GM18519 (cell line): ENCODE measurements around the gene RAPGEF4.
"Not testable (repeated sequence)": the region's sequence is repeated elsewhere in the genome, so short reads cannot be mapped to it uniquely, and the experiment has no call there.

Experiments used
- ATAC-seq: cut with Tn5 transposase; IDR thresholded peaks from one replicate; pipeline ENCODE4 v1.9.1; 2021; ENCODE audit warnings: mild to moderate bottlenecking, moderate library complexity; ENCODE audit not compliant: unreplicated experiment, low FRiP score

Gene RAPGEF4

DNA sequence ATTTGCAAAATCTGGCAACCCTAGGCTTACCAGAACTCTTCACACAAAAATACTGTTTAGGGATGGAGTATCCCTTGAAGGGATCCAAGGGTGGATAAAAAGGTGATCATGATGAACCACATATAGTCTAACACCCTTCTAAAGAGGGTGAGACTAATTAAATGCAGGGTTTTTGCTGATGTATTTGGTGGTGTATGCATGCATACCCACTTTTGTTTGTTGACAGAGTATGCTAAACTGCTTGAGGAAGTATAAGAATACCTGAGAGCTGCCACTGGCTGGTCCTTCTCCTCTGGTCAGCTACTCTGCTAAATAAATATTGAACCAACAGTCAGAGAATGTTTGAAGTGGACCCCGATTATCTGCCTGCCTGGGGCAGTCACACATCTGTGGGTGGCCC lies 34.2 kb downstream of the RAPGEF4 start:
- ATAC-seq, result no peak

DNA sequence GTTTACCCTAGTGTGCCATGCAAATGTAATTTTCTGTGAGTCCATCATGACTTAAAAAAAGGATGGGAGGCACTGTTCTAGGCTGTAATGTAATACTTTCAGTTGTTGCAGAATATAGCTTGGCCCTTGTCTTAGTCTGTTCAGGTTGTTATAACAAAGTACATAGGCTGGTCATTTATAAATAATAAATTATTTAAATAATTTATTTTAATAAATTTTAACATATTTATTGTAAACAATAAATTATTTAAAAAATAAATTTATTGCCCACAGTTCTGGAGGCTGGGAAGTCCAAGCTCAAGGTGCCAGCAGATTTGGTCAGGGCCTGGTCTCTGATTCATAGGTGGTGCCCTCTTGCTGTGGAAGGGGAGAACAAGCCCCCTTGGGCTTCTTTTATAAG lies 35.2 kb downstream of the RAPGEF4 start:
- ATAC-seq, result no peak

DNA sequence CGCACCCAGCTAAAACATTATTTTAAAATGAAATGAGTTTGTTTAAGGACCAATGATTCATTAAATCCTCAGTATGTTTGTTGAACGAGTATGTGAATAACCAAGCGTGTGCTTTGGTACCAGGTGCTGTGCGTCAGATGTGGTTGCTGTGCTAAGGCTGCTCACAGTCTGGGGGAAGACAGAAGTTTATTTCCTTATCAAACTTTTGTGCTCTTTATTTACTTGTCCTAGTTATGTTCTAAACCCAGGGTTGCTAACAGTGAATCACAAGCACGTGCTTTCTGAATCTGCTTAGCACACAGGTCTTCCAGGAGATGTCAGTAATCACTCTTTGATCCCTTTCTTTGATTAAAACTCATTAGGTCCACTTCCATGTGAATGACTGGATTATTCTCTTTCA lies 37.0 kb downstream of the RAPGEF4 start:
- ATAC-seq, result no peak

DNA sequence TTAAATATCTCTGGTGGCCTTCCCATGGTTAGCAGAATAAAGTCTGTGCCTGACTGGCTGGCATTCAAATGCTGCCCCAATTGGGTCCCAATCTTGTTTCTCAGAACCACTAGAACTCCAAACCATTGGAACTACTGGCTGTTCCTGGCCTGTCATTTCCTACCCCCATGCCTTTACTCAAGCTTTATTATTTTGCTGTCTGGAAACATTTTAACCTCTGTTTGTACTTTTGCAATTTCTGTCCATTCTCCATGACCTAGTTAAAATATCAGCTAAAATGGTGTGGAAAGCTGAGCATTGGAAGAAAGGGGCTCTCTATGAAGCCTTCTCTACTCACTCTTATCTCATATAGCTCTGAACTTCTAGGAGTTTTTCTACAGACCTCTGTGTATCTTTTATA lies 38.7 kb downstream of the RAPGEF4 start:
- no peak for ATAC-seq

GRCh38 chr2:172775319-172775718 lies 39.7 kb downstream of the RAPGEF4 start:
- no peak for ATAC-seq

DNA sequence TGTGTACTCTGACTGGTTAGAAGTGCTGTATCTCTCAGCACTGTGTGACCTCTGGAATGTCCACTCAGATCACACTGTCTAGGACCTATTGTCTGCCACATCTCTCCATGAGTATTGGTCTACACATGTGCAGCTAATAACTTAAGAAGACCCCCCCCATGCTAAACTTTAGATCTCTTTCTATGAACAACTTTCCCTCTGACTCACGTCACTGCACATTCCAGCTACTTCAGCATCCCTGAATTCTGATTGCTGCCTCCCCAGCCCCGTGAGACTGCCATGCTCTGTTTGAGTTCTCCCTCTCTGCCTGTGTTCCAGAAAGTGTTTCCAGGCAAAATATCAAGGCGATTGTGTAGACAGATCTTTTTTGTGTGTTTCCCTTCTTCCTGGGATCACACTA lies 41.8 kb downstream of the RAPGEF4 start:
- ATAC-seq, result no peak

GRCh38 chr2:172782506-172783164 lies 47.0 kb downstream of the RAPGEF4 start:
- no peak for ATAC-seq

DNA sequence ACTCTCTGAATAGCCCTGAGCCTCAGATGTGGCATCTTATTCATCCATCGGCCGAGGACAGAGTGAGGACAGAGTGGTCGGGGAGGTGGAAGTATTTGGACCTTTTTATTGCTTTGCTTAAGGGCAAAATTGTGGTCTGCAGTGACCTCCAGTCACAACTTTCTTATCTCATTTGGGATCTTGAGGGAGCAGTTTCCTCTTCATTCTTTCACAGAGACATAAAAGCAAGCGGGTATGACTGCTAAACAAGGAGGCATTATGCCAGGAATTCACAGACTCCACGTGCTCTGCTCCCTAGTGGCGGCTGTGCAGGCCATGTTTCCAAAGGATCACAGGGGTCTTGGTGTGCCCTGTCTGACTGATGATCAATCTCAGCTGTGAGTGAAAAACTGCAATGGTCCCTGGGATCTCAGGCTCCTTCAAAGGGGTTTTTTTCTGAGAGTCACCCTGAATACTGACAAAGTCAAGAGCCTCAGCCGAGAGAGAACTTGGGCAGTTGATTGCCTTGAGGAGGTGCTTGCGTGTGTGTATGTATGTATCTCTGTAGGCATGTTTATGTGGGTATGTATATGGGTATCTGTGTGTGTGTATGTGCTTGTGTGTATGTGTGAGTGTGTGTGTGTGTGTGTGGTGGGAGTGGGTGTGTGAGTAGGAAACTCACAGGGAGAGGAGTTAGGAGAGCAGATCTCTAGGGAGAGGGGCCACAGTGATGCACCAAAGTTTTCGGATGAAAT lies 47.7 kb downstream of the RAPGEF4 start:
- no peak for ATAC-seq

DNA sequence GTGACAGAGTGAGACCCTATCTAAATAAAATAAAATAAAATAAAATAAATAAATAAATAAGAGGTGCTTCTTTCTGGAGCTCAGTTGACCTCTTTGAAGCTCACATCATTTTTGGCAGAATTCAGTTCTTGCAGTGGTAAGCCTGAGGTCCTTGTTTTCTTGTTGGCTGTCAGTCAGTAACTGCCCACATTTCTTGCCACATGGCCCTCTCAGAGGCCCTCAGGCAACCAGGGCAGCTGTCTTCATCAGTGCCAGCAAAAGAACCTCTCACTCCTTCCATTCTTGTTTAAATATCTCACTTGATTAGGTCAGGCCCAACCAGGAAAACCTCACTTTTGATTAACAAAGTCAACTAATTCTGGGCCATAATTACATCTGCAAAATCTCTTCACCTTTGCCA lies 53.2 kb downstream of the RAPGEF4 start:
- no peak for ATAC-seq

DNA sequence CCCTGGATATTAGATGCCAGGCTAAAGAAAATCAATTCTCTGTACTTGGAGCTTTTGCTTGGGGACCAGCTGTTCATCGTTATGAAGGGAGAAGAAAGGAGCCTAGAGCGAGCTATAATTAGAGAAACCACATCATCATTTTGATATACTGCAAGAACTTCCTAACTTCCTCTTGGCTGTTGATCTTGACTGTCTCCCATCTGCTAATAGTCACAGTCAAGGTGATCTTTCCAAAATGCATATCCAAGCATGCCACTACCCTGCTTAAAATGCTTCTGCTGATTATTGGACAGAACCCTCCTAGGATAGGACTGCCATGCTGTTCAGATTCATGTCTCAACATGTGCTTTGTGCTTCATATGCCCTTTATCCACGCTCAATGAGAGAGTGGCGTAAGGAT lies 54.8 kb downstream of the RAPGEF4 start:
- no peak for ATAC-seq

DNA sequence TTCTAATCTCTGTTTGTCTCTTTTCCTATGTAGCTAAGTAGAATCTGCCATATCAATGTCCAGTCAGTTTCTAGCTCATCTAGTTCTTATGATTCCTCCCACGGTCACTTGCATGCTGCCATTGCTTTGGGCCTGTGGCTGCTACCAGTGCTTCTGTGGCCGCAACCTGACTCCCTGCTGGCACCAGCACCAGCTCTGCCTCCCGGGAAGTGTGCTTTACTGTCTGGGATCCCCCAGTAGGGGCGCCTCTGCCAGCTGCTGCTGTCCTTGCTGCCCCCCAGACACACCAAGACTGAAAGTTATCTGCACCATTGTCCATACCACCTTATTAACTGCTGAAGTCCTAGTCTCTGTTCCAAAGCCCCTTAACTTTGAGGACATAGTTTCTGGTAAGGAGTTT lies 56.3 kb downstream of the RAPGEF4 start:
- no peak for ATAC-seq

DNA sequence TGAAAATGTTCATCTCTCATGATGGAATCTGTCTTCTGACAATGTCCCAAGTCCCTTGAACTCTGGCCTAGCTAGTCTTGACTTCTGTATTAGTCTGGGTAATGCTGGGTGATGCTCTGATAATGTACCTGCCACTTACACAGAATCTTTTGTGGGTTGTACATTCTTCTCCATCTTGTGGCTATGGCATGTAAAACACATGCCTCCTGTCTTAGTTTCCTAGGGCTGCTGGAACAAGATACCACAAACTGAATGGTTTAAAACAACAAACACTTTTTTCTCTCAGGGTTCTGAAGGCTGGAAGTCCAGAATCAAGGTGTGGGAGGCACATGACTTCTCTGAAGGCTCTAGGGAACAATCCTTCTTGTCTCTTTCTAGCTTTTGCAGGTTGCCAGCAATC lies 57.1 kb downstream of the RAPGEF4 start:
- ATAC-seq, result no peak

GRCh38 chr2:172803308-172803707 lies 67.7 kb downstream of the RAPGEF4 start:
- not testable (repeated sequence) for ATAC-seq

DNA sequence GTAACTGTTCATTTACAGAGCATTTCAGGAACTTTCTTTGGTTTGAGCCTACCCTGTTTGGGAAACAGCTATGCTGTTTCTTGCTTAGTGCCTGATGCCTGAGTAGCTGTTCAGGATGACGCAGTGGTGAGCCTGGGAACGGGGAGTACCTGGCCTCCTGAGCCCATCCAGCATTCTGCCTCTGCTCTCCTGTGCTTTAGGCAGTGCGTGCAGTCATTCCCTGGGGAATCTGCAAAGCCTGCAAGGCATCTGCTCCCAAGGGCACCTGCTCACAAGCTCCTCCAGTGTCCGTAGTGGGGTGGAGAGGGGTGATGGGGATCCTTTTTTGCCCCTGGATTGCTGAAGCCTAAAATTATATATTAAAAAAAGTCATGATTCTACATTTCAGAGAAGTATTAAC lies 68.8 kb downstream of the RAPGEF4 start:
- ATAC-seq, result no peak

- no peak for ATAC-seq
These were observed 70.8 kb downstream of the RAPGEF4 start for GRCh38 chr2:172806493-172806892.

- no peak for ATAC-seq
These were observed 71.4 kb downstream of the RAPGEF4 start for GRCh38 chr2:172806996-172807395.

GRCh38 chr2:172808156-172808555 lies 72.5 kb downstream of the RAPGEF4 start:
- no peak for ATAC-seq

DNA sequence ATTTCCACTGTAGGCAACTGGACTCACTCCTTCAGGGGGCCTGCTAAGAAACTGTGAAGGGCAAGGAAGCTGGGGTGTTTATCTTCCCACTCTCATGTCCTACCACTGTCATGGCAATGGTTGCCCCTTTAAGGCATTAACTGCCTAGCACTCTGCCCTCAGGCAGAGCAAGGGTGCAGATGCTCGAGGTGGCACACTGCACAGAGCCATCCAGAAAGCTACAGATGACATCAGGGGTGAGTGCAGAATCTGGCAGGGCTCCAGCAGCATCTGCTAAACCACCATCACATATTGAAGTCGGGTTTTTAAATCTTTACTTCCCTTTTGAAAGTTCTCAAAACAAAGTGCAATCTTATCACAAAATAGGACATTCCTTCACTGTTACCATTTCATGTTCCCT lies 75.4 kb downstream of the RAPGEF4 start:
- ATAC-seq, result no peak

- ATAC-seq, result no peak
These were observed 76.6 kb downstream of the RAPGEF4 start for GRCh38 chr2:172812158-172812744.

GRCh38 chr2:172813314-172813888 lies 77.8 kb downstream of the RAPGEF4 start:
- ATAC-seq, result no peak

- no peak for ATAC-seq
These were observed 81.8 kb downstream of the RAPGEF4 start for GRCh38 chr2:172817411-172817810.

GRCh38 chr2:172819943-172820342 lies 84.3 kb downstream of the RAPGEF4 start:
- ATAC-seq, result no peak
